Glutamatergic neuron (in vitro differentiated cells): Measurements from ENCODE around the gene ONECUT3. TPM values are rescaled to one million over a fixed set of nuclear protein-coding genes. Genes with fewer than 3 reads are reported as not detected.

ENCODE experiments used
- DNase-seq: peaks from one replicate; pipeline ENCODE4 v3.0.0; 2022
- H3K27ac Mint-ChIP-seq: one replicate; pipeline ENCODE4 v1.8.0; 2020; ENCODE audit warnings: mild to moderate bottlenecking, mixed read lengths, inconsistent platforms; ENCODE audit not compliant: unreplicated experiment
- H3K27me3 Mint-ChIP-seq: one replicate; pipeline ENCODE4 v1.8.0; 2020; ENCODE audit warnings: mild to moderate bottlenecking, moderate library complexity, mixed read lengths, inconsistent platforms; ENCODE audit not compliant: unreplicated experiment
- H3K36me3 Mint-ChIP-seq: one replicate; pipeline ENCODE4 v1.8.0; 2020; ENCODE audit warnings: mild to moderate bottlenecking, mixed read lengths, inconsistent platforms; ENCODE audit not compliant: unreplicated experiment
- H3K4me1 Mint-ChIP-seq: one replicate; pipeline ENCODE4 v1.8.0; 2020; ENCODE audit warnings: mild to moderate bottlenecking, low read depth, mixed read lengths, inconsistent platforms; ENCODE audit not compliant: unreplicated experiment
- H3K4me3 Mint-ChIP-seq: one replicate; pipeline ENCODE4 v1.8.0; 2020; ENCODE audit warnings: mild to moderate bottlenecking, mixed read lengths, inconsistent platforms; ENCODE audit not compliant: unreplicated experiment
- H3K9me3 Mint-ChIP-seq: one replicate; pipeline ENCODE4 v1.8.0; 2020; ENCODE audit warnings: mild to moderate bottlenecking, moderate library complexity, mixed read lengths, inconsistent platforms; ENCODE audit not compliant: unreplicated experiment
- CTCF ChIP-seq: fragments of 200-600 bp; sonication (generic); IDR thresholded peaks from one replicate; pipeline ENCODE4 v1.5.0; 2021; ENCODE audit not compliant: partially characterized antibody, unreplicated experiment
- total RNA-seq: library from RNA; stranded (reverse); fragmentation: NEBNext Ultra II Directional; extraction: Animal tissue kit (Norgen Biotek cat#: 25700); gene quantifications from one replicate; pipeline ENCODE4 v1.2.1, GENCODE V29; 2021; ENCODE audit not compliant: unreplicated experiment

The ONECUT3 gene
- total RNA-seq, 1 donor from 2014 or later = 15.4 TPM

GRCh38 chr19:1811942-1812425 lies 58.7 kb downstream of the ONECUT3 start, which contains the start of gene ATP8B3:
Gene ATP8B3 (minus strand): TSS chr19:1812276. CDS start chr19:1811736, 540 bp downstream.
- Mint-ChIP-seq H3K4me3 (peak within 1 kb of the TSS; percentile 93), H3K9me3 (peaks cover 8% of the 10 kb centered on the region), H3K36me3 (no peaks in the 10 kb centered on the region), H3K27ac (peak within 1 kb of the TSS; percentile 89), H3K4me1 (peaks cover 2% of the 10 kb centered on the region), H3K27me3 (peaks cover 11% of the 10 kb centered on the region)
- DNase-seq = no peak
- no peak for TF ChIP-seq CTCF

- peak; percentile 94 for DNase-seq
- Mint-ChIP-seq H3K9me3 (peaks cover 8% of the 10 kb centered on the region), H3K27me3 (peaks cover 11% of the 10 kb centered on the region), H3K27ac (peak overlapping the region; percentile 89), H3K4me3 (peak overlapping the region; percentile 93), H3K36me3 (no peaks in the 10 kb centered on the region), H3K4me1 (peaks cover 2% of the 10 kb centered on the region)
- no peak for TF ChIP-seq CTCF
These were observed 59.3 kb downstream of the ONECUT3 start for GRCh38 chr19:1812426-1813191.

GRCh38 chr19:1813192-1814182 lies 60.2 kb downstream of the ONECUT3 start:
- Mint-ChIP-seq H3K4me3 (peak overlapping the region; percentile 93), H3K27me3 (peaks cover 11% of the 10 kb centered on the region), H3K27ac (peak overlapping the region; percentile 89), H3K36me3 (no peaks in the 10 kb centered on the region), H3K4me1 (peaks cover 2% of the 10 kb centered on the region), H3K9me3 (peaks cover 8% of the 10 kb centered on the region)
- DNase-seq = no peak
- no peak for TF ChIP-seq CTCF

- peaks cover 2% of the 10 kb centered on the region for H3K4me1 Mint-ChIP-seq
- H3K27me3 Mint-ChIP-seq = peaks cover 7% of the 10 kb centered on the region
- no peak for TF ChIP-seq CTCF
- H3K27ac Mint-ChIP-seq = no peak overlapping the region
- DNase-seq = no peak
- H3K36me3 Mint-ChIP-seq = no peaks in the 10 kb centered on the region
- no peak overlapping the region for H3K4me3 Mint-ChIP-seq
- peaks cover 5% of the 10 kb centered on the region for H3K9me3 Mint-ChIP-seq
These were observed 61.1 kb downstream of the ONECUT3 start for GRCh38 chr19:1814391-1814790.
